Stimulated activated CD4-positive, alpha-beta T cell treated with anti-CD3 and anti-CD28 coated beads, Interleukin-2, amount 100 ng/mL, for 48 hours (primary cell): ENCODE data around the gene EZH1.

ENCODE experiments used
- DNase-seq, 2 donors: peaks; one replicate each; pipeline ENCODE4 v3.0.0-alpha.2; 2020

The EZH1 gene

DNA sequence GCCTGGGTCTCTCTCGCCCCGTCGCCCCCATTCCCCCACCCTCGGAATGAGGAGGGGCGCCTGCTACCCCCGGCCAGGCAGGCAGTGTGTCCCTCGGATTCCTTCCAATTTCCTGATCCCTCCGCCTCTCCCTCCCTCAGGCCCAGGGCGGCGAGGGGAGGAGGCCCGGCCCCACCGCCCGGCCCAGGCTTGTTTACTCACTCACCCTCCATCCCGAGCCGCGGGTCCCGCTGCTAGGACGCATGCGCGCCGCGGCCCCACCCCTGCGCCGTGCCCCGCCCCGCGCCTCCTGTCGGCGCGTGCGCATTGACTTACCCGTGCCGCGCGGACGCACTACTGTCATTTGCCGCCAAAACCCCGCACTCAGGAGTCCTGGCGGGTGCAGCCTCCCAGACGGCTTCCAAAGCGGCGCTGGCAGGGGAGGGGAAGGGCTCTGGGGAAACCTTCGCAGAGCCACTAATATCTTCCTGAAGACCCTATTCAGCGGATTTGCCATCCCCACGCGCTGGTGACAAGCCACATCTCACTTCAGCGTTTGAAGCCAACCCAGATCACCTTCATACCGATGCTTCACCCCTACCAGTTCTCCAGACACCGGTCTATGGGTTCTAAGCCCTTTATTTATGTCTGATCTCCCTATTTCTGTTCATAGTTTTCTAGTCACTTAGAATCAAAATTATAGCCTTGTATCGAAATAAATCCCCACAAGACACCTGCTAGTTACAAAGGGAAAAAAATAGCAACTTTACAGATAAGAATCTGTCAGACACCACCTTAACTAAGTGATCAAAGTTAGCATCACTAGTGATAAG lies at the start of gene EZH1:
EZH1 (minus strand) TSS at position 235 of the 812 bp plus-strand sequence. CDS start 16,099 bp downstream, outside the sequence.
- peak; percentile 90 to 93 for DNase-seq

DNA sequence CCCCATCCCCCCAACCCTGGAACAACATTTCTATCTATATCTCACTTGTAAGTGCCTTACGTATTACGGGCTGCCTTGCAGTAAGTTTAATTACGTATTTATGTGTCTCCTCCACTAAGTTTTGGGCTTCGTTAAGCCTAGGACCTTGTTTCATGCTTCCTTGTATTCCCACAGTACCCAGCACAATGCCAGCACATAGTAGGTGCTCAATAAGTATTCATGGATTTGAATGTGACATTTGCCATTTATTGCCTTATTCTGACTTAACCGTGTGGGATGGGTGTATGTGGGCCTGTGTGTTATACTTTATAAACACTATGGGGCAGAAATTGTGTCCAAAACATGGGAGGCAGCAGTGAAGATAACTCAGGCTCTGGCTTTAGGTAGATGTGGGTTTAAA lies 47.7 kb upstream of the EZH1 start:
- DNase-seq: no peak

DNA sequence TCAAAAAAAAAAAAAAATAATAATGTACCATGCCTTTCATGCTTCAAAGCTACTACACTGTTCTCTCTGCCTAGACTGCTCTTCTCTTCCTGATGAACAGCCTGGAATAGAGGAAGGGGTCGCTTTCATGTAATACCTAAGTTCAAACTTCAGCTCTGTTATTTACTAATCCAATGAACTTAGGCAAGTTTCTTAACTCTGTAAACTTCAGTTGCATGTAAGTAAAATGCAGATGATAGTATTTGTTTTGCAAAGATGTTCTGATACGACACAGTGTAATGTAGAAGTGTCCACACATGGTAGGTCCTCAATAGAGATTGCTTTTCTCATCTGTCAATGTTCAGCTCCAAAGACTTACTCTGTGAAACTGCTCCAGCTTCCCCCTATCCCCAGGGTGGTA lies 47.1 kb upstream of the EZH1 start:
- no peak for DNase-seq

- no peak for DNase-seq
Observed at GRCh38 chr17:42787266-42787665, 42.4 kb upstream of the EZH1 start.

DNA sequence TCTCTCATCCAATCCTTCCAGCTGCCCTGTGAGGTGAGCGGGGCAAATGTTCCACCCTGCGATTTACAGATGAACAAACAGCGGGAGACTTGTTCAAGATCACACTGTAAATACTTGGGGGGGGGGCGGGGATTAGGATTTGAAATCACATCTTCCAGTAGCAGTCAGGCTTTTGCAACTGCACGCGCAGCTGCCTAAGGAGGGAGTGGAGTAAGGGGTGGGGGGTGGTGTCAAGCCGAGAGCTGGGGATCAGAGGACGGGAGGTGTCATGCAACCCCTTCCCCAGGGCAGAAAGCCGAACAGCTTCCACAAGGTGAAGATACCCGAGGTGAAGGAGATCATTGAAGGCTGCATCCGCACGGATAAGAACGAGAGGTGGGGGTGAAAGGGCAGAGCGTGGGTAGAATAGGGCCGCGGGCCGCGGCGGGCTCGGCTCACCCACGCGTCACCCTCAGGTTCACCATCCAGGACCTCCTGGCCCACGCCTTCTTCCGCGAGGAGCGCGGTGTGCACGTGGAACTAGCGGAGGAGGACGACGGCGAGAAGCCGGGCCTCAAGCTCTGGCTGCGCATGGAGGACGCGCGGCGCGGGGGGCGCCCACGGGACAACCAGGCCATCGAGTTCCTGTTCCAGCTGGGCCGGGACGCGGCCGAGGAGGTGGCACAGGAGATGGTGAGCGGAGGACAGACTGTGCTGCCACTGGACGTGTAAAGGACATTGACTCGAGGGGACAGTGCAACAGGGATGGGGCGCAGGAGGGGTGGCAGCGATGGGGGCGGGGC lies 40.2 kb upstream of the EZH1 start:
- no peak for DNase-seq

DNA sequence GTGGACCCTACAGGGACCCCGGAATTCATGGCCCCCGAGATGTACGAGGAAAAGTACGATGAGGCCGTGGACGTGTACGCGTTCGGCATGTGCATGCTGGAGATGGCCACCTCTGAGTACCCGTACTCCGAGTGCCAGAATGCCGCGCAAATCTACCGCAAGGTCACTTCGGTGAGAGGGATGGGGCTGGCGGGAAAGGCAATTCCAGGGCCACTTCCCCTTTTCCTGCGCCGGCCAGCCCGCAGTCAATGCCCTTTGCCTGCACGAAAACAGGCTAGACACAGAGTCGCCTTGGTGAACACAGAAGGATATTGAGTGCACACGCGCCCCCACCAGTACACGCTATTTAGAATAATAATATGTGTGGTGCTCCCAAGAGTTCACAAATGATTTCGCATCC lies 39.6 kb upstream of the EZH1 start:
- DNase-seq: no peak

- DNase-seq: no peak
Observed at GRCh38 chr17:42783791-42784138, 38.9 kb upstream of the EZH1 start.

DNA sequence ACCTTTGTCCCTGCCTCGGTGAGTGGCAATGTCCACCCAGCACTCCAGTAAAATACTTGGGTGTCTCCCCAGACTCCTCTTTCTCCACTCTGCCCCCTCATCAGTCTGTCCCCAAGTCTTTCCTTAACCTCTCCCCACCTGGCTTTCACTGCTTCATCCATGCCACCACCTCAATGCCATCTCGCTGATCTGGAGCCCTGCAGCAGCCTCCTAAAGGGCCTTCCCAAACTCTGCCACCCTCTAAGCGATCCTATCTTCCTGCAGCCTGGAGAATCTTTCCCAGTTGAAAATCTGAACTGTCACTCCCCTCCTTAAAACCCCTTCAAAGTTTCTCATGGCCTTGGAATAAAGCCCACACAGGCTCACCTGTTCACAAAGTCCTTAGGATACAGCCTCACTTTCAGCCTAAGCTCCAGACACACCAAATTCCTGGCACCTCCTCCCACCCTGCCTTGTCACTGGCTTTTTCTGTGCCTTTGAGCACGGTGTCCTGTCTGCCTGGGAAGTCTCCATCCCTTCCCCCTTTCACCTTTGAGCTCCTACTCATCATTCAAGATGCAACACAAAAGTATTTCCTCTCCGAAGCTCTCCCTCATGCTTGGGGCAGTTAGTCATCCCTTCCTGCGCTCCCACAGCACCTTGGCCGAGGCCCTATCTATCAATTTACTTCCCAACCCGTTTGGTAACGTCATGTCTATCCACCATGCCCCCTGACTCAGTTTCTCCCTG lies 38.4 kb upstream of the EZH1 start:
- DNase-seq: no peak

GRCh38 chr17:42782166-42783061 lies 37.6 kb upstream of the EZH1 start:
- DNase-seq: no peak

GRCh38 chr17:42781639-42782165 lies 36.9 kb upstream of the EZH1 start:
- no peak for DNase-seq

GRCh38 chr17:42780851-42781638 lies 36.2 kb upstream of the EZH1 start:
- DNase-seq: no peak

DNA sequence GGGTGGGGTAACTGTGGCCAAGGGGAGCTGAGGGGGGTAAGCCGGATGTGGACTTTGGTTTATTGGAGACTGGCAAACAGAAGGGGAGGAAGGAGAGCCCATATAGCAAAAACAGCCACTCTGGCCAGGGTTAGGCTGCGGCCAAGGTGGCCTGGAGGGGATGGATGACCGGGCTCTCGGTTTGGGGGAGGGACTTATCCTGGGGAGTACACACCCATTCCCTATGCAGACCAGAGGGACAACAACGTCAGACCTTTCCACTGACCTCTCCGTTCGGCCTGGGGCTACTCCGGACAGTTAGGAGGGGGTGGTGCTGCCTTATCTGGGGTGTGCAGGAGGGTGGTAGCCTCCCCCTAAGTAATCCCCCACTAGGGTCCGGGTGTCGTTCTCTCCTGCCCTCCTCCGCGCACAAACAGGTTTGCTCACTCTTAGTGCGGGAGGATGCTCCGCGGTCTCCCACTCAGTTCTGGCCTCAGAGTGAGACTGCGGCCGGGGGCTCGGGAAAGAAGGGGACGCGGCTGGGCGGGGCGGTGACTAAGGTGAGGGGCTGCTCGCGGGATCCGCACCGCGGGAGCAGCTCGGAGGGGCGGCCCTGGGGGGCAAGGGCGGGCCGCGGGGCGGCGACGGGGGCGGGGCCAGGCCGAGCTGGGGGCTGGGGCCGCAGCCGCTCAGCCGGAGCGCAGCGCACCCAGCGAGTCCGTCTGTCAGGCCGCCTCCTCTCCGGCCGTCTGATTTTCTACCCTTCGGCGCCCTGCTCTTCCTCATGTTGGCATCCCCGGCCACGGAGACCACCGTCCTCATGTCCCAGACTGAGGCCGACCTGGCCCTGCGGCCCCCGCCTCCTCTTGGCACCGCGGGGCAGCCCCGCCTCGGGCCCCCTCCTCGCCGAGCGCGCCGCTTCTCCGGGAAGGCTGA lies 35.4 kb upstream of the EZH1 start, which contains the start of gene WNK4:
WNK4 (plus strand) TSS at position 675 of the 915 bp plus-strand sequence; CDS start at position 764, 89 bp downstream.
- DNase-seq: no peak

- no peak for DNase-seq
Observed at GRCh38 chr17:42779304-42779935, 34.6 kb upstream of the EZH1 start.

- DNase-seq: no peak
Observed at GRCh38 chr17:42778570-42778969, 33.7 kb upstream of the EZH1 start.

- DNase-seq: no peak
Observed at GRCh38 chr17:42775534-42776098, 30.8 kb upstream of the EZH1 start.

DNA sequence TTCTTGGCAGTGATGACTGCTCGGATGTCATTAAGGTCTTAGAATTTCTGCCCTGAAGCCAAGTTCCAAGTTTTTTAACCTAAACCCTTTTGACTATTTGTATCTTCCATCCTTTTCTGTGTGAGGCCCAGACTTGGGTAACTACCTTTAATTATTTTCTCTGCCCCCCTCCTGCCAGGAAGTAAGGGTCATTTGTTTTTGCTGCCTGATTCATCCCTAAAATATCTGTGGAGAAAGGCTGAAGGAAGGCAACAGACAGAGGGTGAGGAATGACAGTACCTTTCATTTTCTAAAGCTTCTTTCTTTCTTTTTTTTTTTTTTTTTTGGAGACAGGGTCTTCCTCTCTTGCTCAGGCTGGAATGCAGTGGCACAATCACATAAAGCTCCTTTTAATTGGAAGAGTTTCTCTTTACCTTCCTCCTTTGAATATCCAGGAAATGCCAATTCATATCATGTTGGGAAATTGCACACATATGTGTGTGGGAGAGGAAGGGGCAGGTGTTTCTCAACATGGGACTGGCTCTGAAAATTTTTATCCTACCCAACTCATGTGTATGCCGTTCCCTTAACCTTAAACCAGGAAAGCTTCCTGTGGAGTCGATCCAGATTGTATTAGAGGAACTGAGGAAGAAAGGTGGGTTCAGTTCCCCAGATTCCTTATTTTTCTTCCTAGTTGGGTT lies 29.4 kb upstream of the EZH1 start:
- DNase-seq: no peak

GRCh38 chr17:42773290-42774035 lies 28.6 kb upstream of the EZH1 start, which contains the start of gene VPS25:
Gene VPS25 (plus strand): TSS chr17:42773449. CDS start chr17:42773476, 27 bp downstream.
- DNase-seq: peak; percentile 62 to 70

- DNase-seq: no peak
Observed at GRCh38 chr17:42772945-42773289, 28.1 kb upstream of the EZH1 start.
